ENCODE results near the gene ACTA2. TPM values are rescaled to one million over a fixed set of nuclear protein-coding genes. Genes with fewer than 3 reads are reported as not detected.
A peak's percentile ranks its signal among the peaks of the same experiment; 100 is the strongest.

Gene ACTA2
- polyA plus RNA-seq, 1 of the 3 experiments (the other 2 are of a cell fraction) = 130 TPM

DNA sequence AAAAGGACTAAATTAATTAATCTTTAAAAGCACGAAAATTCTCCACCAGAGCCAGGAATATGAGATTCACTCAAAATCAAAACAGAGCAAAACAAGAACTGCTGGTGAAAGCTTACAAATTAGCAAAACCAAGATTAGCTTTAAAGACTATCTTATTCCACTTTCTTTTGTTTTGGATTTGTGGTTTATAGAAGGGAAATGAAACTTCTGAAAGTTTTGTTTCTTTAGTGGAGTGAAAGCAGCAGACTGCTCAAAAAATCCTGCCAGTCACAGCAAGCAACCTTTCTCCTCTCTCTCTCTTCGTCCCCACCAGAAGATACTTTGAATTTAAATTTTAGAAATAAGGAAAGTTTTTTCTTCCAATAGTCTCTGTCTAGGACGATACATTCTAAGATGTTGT is 7.8 kb downstream of the ACTA2 start:
- no peak overlapping the region for H3K27ac ChIP-seq (ENCODE audit: low read depth in 2 of 2, low read length in 1 of 2)
- H3K36me3 ChIP-seq (replicated peaks in 1 of 2; ENCODE audit: control insufficient read depth in 1 of 2, insufficient read depth in 2 of 2, low read length in 1 of 2) = peaks cover 21 to 43% of the 10 kb centered on the region in 2 experiments
- H3K4me2 ChIP-seq = no peak overlapping the region
- no peaks in the 10 kb centered on the region for H3K27me3 ChIP-seq (ENCODE audit: insufficient read depth)
- WGBS (ENCODE audit: low lambda C conversion rate) = 94% methylated on average over 3 of the region's 3 CpGs
- no peak overlapping the region for H3K4me3 ChIP-seq (ENCODE audit: low read depth in 2 of 2, low read length in 1 of 2)
- H3K9ac ChIP-seq = no peak overlapping the region
- TF ChIP-seq RCOR1 (IDR thresholded peaks at IDR 0.05; ENCODE audit: low read length) = no peak
- TF ChIP-seq MEF2A (IDR thresholded peaks at IDR 0.05; ENCODE audit: borderline replicate concordance, low read depth) = no peak
- TF ChIP-seq, protein P1, sequence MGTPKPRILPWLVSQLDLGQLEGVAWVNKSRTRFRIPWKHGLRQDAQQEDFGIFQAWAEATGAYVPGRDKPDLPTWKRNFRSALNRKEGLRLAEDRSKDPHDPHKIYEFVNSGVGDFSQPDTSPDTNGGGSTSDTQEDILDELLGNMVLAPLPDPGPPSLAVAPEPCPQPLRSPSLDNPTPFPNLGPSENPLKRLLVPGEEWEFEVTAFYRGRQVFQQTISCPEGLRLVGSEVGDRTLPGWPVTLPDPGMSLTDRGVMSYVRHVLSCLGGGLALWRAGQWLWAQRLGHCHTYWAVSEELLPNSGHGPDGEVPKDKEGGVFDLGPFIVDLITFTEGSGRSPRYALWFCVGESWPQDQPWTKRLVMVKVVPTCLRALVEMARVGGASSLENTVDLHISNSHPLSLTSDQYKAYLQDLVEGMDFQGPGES (IDR thresholded peaks at IDR 0.05; ENCODE audit: low read depth, low read length) = no peak
- no peak for TF ChIP-seq GABPA (IDR thresholded peaks at IDR 0.05; ENCODE audit: low read depth)
- TF ChIP-seq EP300 (IDR thresholded peaks at IDR 0.05; ENCODE audit: borderline replicate concordance in 1 of 2, low read depth in 1 of 2, low read length in 1 of 2) = no peak
- TF ChIP-seq ELF1 (IDR thresholded peaks at IDR 0.05) = no peak
- no peak for TF ChIP-seq NRF1 (IDR thresholded peaks at IDR 0.05; ENCODE audit: low read depth, low read length)
- TF ChIP-seq EZH2phosphoT487 (IDR thresholded peaks at IDR 0.05; ENCODE audit: borderline replicate concordance, low read depth) = no peak
- no peak for TF ChIP-seq TAF1 (IDR thresholded peaks at IDR 0.05; ENCODE audit: borderline replicate concordance, low read depth, low read length)
- no peak for TF ChIP-seq GATA2 (CRISPR knock-in tag; IDR thresholded peaks at IDR 0.05)
- TF ChIP-seq, protein P2, sequence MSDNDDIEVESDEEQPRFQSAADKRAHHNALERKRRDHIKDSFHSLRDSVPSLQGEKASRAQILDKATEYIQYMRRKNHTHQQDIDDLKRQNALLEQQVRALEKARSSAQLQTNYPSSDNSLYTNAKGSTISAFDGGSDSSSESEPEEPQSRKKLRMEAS (IDR thresholded peaks at IDR 0.05; ENCODE audit: low read depth) = no peak
- TF ChIP-seq YY1 (IDR thresholded peaks at IDR 0.05; ENCODE audit: low read depth) = no peak
- H2AFZ ChIP-seq (ENCODE audit: low read depth) = no peak overlapping the region
- CTCF ChIA-PET = interaction anchor here (0.9 to 7.1 kb wide), 7 partner anchors 31 to 273 kb away, joined by 3 to 41 read pairs (median 5); no protein-coding TSS in a partner anchor
- peaks cover 6 to 8% of the 10 kb centered on the region in 2 experiments; a peak in 3 of 4 replicates for H3K4me1 ChIP-seq (ENCODE audit: control insufficient read depth in 1 of 2, insufficient read depth in 2 of 2, low read depth in 1 of 2, low read length in 1 of 2)
- no peak for DNase-seq
- H3K9me2 ChIP-seq = no peaks in the 10 kb centered on the region
- H3K9me3 ChIP-seq = no peaks in the 10 kb centered on the region
- POLR2A ChIA-PET = no interaction called here
- H3F3A ChIP-seq (replicated peaks; ENCODE audit: insufficient read depth) = peaks cover under 1% of the 10 kb centered on the region
- H3K79me2 ChIP-seq (ENCODE audit: insufficient read depth) = peaks cover 20% of the 10 kb centered on the region; the same call in 1 of the 2 replicates
- no peaks in the 10 kb centered on the region for H4K20me1 ChIP-seq (ENCODE audit: insufficient read depth)

DNA sequence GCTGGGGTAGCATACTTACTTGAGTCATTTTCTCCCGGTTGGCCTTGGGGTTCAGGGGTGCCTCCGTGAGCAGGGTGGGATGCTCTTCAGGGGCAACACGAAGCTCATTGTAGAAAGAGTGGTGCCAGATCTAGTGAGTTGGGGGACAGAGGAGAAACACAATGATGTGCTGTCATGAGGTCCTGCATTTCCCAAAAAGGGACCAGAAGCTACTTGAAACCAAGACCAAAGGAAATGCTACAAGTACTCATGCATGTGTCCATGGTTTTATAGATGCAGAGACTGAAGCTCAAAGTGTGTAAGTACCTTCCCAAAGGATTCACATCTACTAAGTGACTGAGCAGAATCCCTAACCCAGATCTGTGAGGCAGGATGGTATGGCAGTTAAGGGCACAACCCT is 8.8 kb downstream of the ACTA2 start:
- Histone ChIP-seq H2AFZ (ENCODE audit: low read depth) (no peak overlapping the region), H3K27ac (ENCODE audit: low read depth in 2 of 2, low read length in 1 of 2) (no peak overlapping the region), H3F3A (replicated peaks; ENCODE audit: insufficient read depth) (no peaks in the 10 kb centered on the region), H3K36me3 (replicated peaks in 1 of 2; ENCODE audit: control insufficient read depth in 1 of 2, insufficient read depth in 2 of 2, low read length in 1 of 2) (peaks cover 21 to 53% of the 10 kb centered on the region in 2 experiments), H3K9ac (no peak overlapping the region), H3K4me3 (ENCODE audit: low read depth in 2 of 2, low read length in 1 of 2) (no peak overlapping the region), H3K9me3 (no peaks in the 10 kb centered on the region), H3K79me2 (ENCODE audit: insufficient read depth) (peaks cover 10% of the 10 kb centered on the region; the same call in 1 of the 2 replicates), H3K4me1 (ENCODE audit: control insufficient read depth in 1 of 2, insufficient read depth in 2 of 2, low read depth in 1 of 2, low read length in 1 of 2) (peaks cover 0 to 3% of the 10 kb centered on the region in 2 experiments; a peak in 1 of 4 replicates), H4K20me1 (ENCODE audit: insufficient read depth) (no peaks in the 10 kb centered on the region), H3K9me2 (no peaks in the 10 kb centered on the region), H3K4me2 (no peak overlapping the region), H3K27me3 (ENCODE audit: insufficient read depth) (no peaks in the 10 kb centered on the region)
- no peak for DNase-seq
- WGBS (ENCODE audit: low lambda C conversion rate) = 100% methylated on average over 1 of the region's 3 CpGs
- TF ChIP-seq, protein P1 (IDR thresholded peaks at IDR 0.05; ENCODE audit: low read depth, low read length) = no peak
- 0 out of 2 replicates have a peak, but pooled peaks have one; percentile 17 for TF ChIP-seq POLR2AphosphoS5 (IDR thresholded peaks at IDR 0.05; ENCODE audit: low read depth, low read length)
- ChIA-PET CTCF (interaction anchor here (1.0 to 7.1 kb wide), 5 partner anchors 43 to 270 kb away, joined by 3 to 41 read pairs (median 5); no protein-coding TSS in a partner anchor), POLR2A (no interaction called here)

Measured in SK-N-SH (cell line).